EL (cell line): ENCODE measurements around the gene IRF2.
"Not testable (repeated sequence)": the region's sequence is repeated elsewhere in the genome, so short reads cannot be mapped to it uniquely, and the experiment has no call there.

Experiments used
- DNase-seq: peaks from one replicate; pipeline ENCODE4 v3.0.0-alpha.2; 2016

Gene IRF2

GRCh38 chr4:184361443-184361842, 112.9 kb downstream of the IRF2 start:
- DNase-seq: no peak

GRCh38 chr4:184359888-184360287, 114.5 kb downstream of the IRF2 start:
- no peak for DNase-seq

GRCh38 chr4:184358521-184359232, 115.7 kb downstream of the IRF2 start:
- DNase-seq: no peak

GRCh38 chr4:184357772-184358171, 116.6 kb downstream of the IRF2 start:
- DNase-seq: no peak

- DNase-seq: no peak
These were observed 117.2 kb downstream of the IRF2 start for GRCh38 chr4:184357165-184357564.

GRCh38 chr4:184356366-184356765, 118.0 kb downstream of the IRF2 start:
- no peak for DNase-seq

- no peak for DNase-seq
These were observed 118.5 kb downstream of the IRF2 start for GRCh38 chr4:184355857-184356256.

GRCh38 chr4:184355111-184355604, 119.2 kb downstream of the IRF2 start:
- DNase-seq: peak; percentile 89

GRCh38 chr4:184352891-184353290, 121.5 kb downstream of the IRF2 start:
- DNase-seq: no peak

- no peak for DNase-seq
These were observed 122.5 kb downstream of the IRF2 start for GRCh38 chr4:184351560-184352451.

- DNase-seq: no peak
These were observed 123.4 kb downstream of the IRF2 start for GRCh38 chr4:184350964-184351363.

GRCh38 chr4:184350213-184350817, 124.0 kb downstream of the IRF2 start:
- no peak for DNase-seq

GRCh38 chr4:184349283-184350039, 124.9 kb downstream of the IRF2 start:
- DNase-seq: no peak

- no peak for DNase-seq
These were observed 125.8 kb downstream of the IRF2 start for GRCh38 chr4:184348311-184349233.

- no peak for DNase-seq
These were observed 126.8 kb downstream of the IRF2 start for GRCh38 chr4:184347251-184348239.

GRCh38 chr4:184346682-184347081, 127.7 kb downstream of the IRF2 start:
- DNase-seq: no peak

- not testable (repeated sequence) for DNase-seq
These were observed 128.1 kb downstream of the IRF2 start for GRCh38 chr4:184346273-184346672.

- no peak for DNase-seq
These were observed 128.8 kb downstream of the IRF2 start for GRCh38 chr4:184345573-184345922.

GRCh38 chr4:184344899-184345572, 129.3 kb downstream of the IRF2 start:
- no peak for DNase-seq

GRCh38 chr4:184344435-184344834, 129.9 kb downstream of the IRF2 start:
- DNase-seq: no peak
